ENCODE results near the gene CCDC195.
"Not testable (repeated sequence)": the region's sequence is repeated elsewhere in the genome, so short reads cannot be mapped to it uniquely, and the experiment has no call there.

Gene CCDC195

DNA sequence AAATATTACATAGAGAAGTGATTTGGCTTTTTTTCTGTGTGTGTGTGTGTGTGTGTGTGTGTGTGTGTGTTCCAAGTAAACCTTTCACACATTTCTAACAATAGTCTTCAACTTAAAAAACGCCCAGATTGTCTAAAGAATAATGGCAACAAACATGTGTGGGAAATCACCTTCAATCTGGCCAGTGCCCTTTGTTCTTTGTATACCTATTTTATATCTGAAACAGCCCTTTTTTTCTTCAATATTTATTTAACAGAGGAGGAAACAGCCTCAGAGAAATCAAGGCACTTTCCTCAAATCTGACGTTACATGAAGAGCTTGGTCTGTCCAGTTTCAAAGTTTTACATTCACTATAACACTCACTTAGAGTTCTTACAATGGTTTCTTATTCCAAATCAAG lies 25.3 kb downstream of the CCDC195 start:
- DNase-seq: no peak

GRCh38 chr2:224689539-224689938 lies 26.6 kb downstream of the CCDC195 start:
- DNase-seq: no peak

DNA sequence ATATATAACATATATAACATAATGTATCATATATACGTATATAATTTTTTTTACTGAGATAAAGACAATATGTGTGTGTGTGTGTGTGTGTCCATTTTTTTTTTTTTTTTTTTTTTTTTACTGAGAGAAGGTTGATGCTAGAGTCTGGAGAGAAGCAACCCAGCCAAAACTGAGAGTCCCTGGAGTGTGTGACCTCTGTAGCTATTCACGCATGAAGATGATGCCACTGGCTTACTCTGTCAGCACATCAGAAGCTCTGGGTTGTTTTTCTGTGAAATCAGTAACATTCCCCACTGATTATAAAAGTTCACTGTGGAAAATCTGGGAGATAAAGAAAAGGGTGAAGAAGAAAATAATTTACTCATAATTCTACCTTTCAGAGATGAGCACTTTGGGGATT lies 27.2 kb downstream of the CCDC195 start:
- DNase-seq: no peak

GRCh38 chr2:224687156-224687555 lies 29.0 kb downstream of the CCDC195 start:
- DNase-seq: no peak

DNA sequence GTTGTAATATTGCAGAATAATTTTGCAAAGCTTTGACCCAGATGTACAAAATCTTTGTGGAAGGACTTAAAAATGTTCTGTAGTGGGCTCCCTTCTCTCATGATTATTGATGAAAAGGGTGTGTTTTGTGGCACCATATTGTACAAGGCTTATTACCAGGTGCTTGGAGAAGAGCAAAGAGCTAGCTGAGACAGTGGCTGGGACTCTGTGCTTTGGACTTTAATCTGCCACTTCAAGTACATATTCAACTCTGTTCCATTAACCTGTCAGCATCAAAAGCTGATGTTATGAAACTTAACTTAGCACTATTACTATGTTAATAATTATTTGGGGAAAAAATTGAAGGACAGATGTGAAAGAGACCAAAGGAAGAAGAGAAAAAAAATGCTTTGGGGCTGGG lies 31.0 kb downstream of the CCDC195 start:
- DNase-seq: no peak

DNA sequence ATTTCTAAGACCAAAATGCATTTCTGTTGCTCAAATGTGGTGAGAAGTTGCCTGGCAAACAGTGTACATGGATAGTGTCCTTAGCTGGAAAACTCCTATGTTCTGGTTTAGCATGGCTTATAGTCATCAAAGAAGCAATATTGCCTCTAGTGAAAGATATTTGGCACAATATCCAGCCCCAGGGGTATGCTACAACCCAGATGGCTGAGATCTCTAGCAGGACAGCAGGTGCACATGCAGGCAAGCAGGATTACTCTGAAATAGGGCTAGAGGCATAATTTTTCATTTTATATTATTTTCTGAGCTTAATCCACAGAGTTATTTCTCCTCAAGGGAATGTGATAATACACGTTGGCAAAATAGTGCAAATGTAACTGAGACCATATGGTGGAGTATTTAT lies 34.0 kb downstream of the CCDC195 start:
- no peak for DNase-seq

DNA sequence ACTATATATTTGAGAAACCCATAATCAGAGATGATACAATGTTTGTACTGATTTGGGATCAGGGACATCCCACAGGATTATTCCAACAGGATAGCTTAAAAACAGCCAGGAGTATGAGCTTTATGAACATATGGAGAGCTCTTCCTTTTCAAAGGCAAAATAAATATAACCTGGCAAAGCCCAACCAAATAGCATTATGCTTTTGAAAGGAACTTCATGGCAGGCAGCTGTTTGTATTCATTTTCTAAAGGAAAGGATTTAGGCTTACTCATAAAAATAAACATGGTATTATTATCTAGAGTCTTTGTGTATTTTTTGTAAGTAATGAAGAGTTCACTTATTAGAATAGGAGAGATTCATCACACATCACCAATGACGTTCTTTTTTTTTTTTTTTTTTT lies 44.4 kb downstream of the CCDC195 start:
- no peak for DNase-seq

DNA sequence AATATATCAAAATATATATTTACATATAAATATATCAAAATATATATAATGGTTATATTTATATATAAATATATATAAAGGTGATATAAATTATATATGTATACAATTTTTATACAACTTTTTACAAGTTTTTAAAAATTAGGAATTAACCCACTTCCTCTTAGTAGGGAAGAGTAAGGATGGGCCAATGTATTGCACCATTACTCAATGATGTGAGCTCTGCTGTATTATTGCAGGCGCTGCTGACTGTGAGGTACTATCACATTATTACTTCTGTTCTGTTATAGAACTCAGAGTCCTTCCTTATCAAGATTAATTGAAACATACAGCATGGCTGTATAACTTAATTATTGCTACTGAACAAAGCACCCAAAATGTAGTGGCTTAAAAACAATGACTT lies 46.0 kb downstream of the CCDC195 start:
- no peak for DNase-seq

DNA sequence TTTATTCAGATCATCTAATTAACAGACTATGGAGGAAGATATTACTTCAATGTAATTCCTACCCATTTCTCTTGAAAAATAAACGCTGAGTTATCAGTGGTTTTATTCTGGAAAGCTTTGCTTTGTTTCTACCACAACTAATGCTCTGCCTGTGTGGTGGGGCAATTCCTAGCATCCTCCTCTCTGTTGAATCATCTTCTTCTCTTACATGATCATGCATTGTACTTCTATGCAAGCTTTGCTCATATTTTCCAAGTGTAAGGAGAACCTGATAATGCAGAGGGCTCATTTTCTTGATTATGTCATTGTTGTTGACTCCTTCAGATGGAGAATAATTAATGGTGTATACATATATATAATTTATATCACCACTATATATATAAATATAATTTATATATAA lies 46.7 kb downstream of the CCDC195 start:
- DNase-seq: no peak

DNA sequence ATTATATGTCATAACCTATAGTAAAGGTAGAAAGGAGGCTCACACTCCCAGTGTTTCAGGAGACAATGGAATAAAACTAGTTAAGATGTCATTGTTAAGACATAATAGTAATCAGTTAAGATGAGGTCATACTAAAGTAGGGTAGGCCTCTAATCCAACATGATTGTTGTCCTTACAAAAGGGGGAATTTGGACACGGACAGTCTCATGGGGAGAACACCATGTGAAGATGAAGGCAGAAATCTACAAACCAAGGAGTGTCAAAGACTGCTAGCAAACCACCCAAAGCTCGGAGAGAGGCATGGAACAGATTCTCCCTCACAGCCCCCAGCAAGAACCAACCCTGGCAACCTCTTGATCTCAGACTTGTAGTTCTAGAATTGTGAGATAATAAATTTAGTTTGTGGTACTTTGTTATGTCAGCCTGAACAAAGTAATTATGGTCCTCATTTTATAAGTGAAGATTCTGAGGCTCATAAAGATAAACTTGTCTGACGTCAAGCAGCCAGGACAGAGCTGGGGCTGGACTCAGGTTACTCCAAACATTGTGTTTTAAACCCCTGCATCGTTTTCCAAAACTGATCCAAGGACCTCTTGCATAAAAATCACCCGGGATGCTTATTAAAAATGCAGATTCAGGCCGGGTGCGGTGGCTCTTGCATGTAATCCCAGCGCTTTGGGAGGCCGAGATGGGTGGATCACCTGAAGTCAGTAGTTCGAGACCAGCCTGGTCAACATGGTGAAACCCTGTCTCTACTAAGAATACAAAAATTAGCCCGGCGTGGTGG lies 47.8 kb downstream of the CCDC195 start:
- DNase-seq: no peak

DNA sequence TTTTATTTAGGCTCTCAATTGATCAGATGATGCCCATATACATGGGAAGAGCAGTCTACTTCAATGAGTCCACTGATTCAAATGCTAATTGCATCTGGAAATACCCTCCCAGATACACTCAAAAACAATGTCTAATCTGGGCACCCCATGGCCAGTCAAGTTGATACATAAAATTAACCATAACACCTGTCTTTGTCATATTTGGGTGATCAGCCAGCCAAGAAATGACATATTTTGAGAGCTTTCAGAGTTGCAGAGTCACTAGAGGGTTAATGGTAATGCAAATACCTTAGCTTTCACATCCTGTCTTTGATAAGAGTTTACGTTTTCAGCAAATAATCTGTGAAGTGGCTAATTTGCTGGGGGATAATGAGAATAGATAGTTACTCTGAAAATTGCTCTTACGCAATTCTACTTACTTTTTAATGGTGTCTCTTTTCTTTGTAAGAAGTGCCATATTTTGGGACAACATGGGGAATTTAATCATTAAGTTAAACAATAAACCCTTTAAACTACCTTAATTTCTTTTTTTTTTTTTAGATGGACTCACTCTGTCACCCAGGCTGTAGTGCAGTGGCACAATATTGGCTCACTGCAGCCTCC lies 49.1 kb downstream of the CCDC195 start:
- no peak for DNase-seq

- not testable (repeated sequence) for DNase-seq
These were observed 52.8 kb downstream of the CCDC195 start for GRCh38 chr2:224663322-224663721.

DNA sequence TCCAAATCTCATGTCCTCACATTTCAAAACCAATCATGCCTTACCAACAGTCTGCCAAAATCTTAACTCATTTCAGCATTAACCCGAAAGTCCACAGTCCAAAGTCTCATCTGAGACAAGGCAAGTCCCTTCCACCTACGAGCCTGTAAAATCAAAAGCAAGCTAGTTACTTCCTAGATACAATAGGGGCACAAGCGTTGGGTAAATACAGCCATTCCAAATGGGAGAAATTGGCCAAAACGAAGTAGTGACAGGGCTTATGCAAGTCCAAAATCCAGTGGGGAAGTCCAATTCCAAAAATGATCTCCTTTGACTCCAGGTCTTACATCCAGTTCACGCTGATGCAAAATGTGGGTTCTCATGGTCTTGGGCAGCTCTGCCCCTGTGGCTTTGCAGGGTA lies 54.5 kb downstream of the CCDC195 start:
- DNase-seq: not testable (repeated sequence)

- DNase-seq: no peak
These were observed 56.5 kb downstream of the CCDC195 start for GRCh38 chr2:224659714-224660113.

- DNase-seq: peak; percentile 14
These were observed 57.3 kb downstream of the CCDC195 start for GRCh38 chr2:224658780-224659405.

- no peak for DNase-seq
These were observed 58.8 kb downstream of the CCDC195 start for GRCh38 chr2:224657349-224657748.

DNA sequence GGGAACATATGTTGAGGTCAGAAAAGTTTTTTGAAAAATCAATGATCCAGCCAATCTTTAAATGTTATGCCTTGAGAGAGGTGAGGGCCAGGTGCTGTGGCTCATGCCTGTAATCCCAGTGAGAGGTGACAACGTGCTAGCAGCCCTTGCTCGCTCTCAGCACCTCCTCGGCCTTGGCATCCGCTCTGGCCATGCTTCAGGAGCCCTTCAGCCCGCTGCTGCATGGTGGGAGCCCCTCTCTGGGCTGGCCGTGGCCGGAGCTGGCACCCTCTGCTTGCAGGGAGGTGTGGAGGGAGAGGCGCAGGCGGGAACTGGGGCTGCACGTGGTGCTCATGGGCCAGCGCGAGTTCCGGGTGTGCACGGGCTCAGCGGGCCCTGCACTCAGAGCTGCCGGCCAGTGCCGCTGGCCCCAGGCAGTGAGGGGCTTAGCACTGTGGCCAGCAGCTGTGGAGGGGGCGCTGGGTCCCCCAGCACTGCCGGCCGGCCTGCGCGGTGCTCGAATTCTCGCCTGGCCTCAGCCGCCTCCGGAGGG lies 61.1 kb downstream of the CCDC195 start:
- DNase-seq: no peak

All from fibroblast of skin of back (primary cell).